NCI-H2227 (cell line): Measurements from ENCODE around the gene IREB2.
"Not testable (repeated sequence)": the region's sequence is repeated elsewhere in the genome, so short reads cannot be mapped to it uniquely, and the experiment has no call there.

Source experiments
- DNase-seq: peaks from one replicate; lab custom pipeline; 2025; ENCODE audit not compliant: unreplicated experiment; lab: John Stamatoyannopoulos, UW

The IREB2 gene

GRCh38 chr15:78432664-78433063 is 5.4 kb upstream of the IREB2 start:
- DNase-seq = no peak

- DNase-seq = no peak
Observed at GRCh38 chr15:78434134-78434533, 3.9 kb upstream of the IREB2 start.

GRCh38 chr15:78434711-78435110 is 3.3 kb upstream of the IREB2 start:
- not testable (repeated sequence) for DNase-seq

GRCh38 chr15:78437107-78437761 is 782 bp upstream of the IREB2 start:
- DNase-seq = no peak

- peak; percentile 27 for DNase-seq
Observed at GRCh38 chr15:78438619-78439285, 736 bp downstream of the IREB2 start.

- no peak for DNase-seq
Observed at GRCh38 chr15:78440375-78441373, 2.7 kb downstream of the IREB2 start.

- no peak for DNase-seq
Observed at GRCh38 chr15:78444255-78444654, 6.2 kb downstream of the IREB2 start.

- no peak for DNase-seq
Observed at GRCh38 chr15:78445875-78446274, 7.9 kb downstream of the IREB2 start.

GRCh38 chr15:78446551-78446950 is 8.5 kb downstream of the IREB2 start:
- no peak for DNase-seq

GRCh38 chr15:78448441-78449219 is 10.6 kb downstream of the IREB2 start:
- DNase-seq = no peak

GRCh38 chr15:78449220-78449999 is 11.4 kb downstream of the IREB2 start:
- no peak for DNase-seq

- DNase-seq = no peak
Observed at GRCh38 chr15:78450285-78450858, 12.4 kb downstream of the IREB2 start.

GRCh38 chr15:78452485-78452884 is 14.5 kb downstream of the IREB2 start:
- no peak for DNase-seq

- DNase-seq = no peak
Observed at GRCh38 chr15:78453447-78453846, 15.4 kb downstream of the IREB2 start.

- no peak for DNase-seq
Observed at GRCh38 chr15:78454992-78455391, 17.0 kb downstream of the IREB2 start.

GRCh38 chr15:78455749-78456148 is 17.7 kb downstream of the IREB2 start:
- peak; percentile 27 for DNase-seq

GRCh38 chr15:78456426-78456825 is 18.4 kb downstream of the IREB2 start:
- DNase-seq = no peak

GRCh38 chr15:78457101-78457500 is 19.1 kb downstream of the IREB2 start:
- DNase-seq = no peak

GRCh38 chr15:78460737-78461136 is 22.7 kb downstream of the IREB2 start:
- DNase-seq = no peak
